ENCODE results near the gene HDAC4.
"Not testable (repeated sequence)": the region's sequence is repeated elsewhere in the genome, so short reads cannot be mapped to it uniquely, and the experiment has no call there.

HDAC4 gene

GRCh38 chr2:239051891-239052445, 348.9 kb downstream of the HDAC4 start:
- DNase-seq = no peak

- no peak for DNase-seq
Observed at GRCh38 chr2:239050252-239050649, 350.6 kb downstream of the HDAC4 start.

GRCh38 chr2:239049421-239050251, 351.2 kb downstream of the HDAC4 start:
- no peak for DNase-seq

GRCh38 chr2:239048736-239049135, 352.1 kb downstream of the HDAC4 start:
- no peak for DNase-seq

- no peak for DNase-seq
Observed at GRCh38 chr2:239047861-239048260, 353.0 kb downstream of the HDAC4 start.

- no peak for DNase-seq
Observed at GRCh38 chr2:239047420-239047819, 353.4 kb downstream of the HDAC4 start.

- no peak for DNase-seq
Observed at GRCh38 chr2:239046822-239047221, 354.0 kb downstream of the HDAC4 start.

- no peak for DNase-seq
Observed at GRCh38 chr2:239044336-239044735, 356.5 kb downstream of the HDAC4 start.

GRCh38 chr2:239043326-239043725, 357.5 kb downstream of the HDAC4 start:
- DNase-seq = no peak

- no peak for DNase-seq
Observed at GRCh38 chr2:239042551-239043320, 358.1 kb downstream of the HDAC4 start.

GRCh38 chr2:239042046-239042445, 358.8 kb downstream of the HDAC4 start:
- no peak for DNase-seq

- no peak for DNase-seq
Observed at GRCh38 chr2:239041062-239041461, 359.8 kb downstream of the HDAC4 start.

- DNase-seq = no peak
Observed at GRCh38 chr2:239040152-239040761, 360.6 kb downstream of the HDAC4 start.

- no peak for DNase-seq
Observed at GRCh38 chr2:239039479-239039861, 361.4 kb downstream of the HDAC4 start.

- no peak for DNase-seq
Observed at GRCh38 chr2:239038773-239039478, 361.9 kb downstream of the HDAC4 start.

GRCh38 chr2:239038284-239038683, 362.5 kb downstream of the HDAC4 start:
- not testable (repeated sequence) for DNase-seq

- DNase-seq = no peak
Observed at GRCh38 chr2:239037559-239037910, 363.3 kb downstream of the HDAC4 start.

GRCh38 chr2:239036819-239037558, 363.8 kb downstream of the HDAC4 start:
- DNase-seq = no peak

- DNase-seq = no peak
Observed at GRCh38 chr2:239035997-239036731, 364.7 kb downstream of the HDAC4 start.

GRCh38 chr2:239035361-239035814, 365.4 kb downstream of the HDAC4 start:
- DNase-seq = peak in 1 of 2 experiments; percentile 2

Measured in NCI-H2081 (cell line).